Activated CD8-positive, alpha-beta T cell treated with anti-CD3 and anti-CD28 coated beads for 36 hours (primary cell): ENCODE data around the gene GHRHR. TPM values are rescaled to one million over a fixed set of nuclear protein-coding genes. Genes with fewer than 3 reads are reported as not detected.

Source experiments
- ATAC-seq: fragments of 200-7000 bp; cut with Tn5 transposase; one replicate; pipeline ENCODE4 v1.10.0; 2021; ENCODE audit warnings: mild to moderate bottlenecking, moderate library complexity
- CTCF ChIA-PET: fragments of 350-600 bp; sonication (Branson Sonifier 250); formaldehyde crosslinking; loops from one replicate; lab custom pipeline; 2021; ENCODE audit warnings: antibody characterized with exemption; lab: Charles Lee
- POLR2A ChIA-PET: fragments of 350-600 bp; sonication (Branson Sonifier 250); formaldehyde crosslinking; loops from one replicate; lab custom pipeline; 2021; ENCODE audit warnings: antibody characterized with exemption; lab: Charles Lee
- DNase-seq: peaks from one replicate; pipeline ENCODE4 v3.0.0-alpha.2; 2020
- H3K27ac Mint-ChIP-seq: one replicate; pipeline ENCODE4 v1.8.0; 2021; ENCODE audit warnings: mild to moderate bottlenecking, mixed read lengths
- H3K27me3 Mint-ChIP-seq: one replicate; pipeline ENCODE4 v1.8.0; 2021; ENCODE audit warnings: mixed read lengths
- H3K36me3 Mint-ChIP-seq: one replicate; pipeline ENCODE4 v1.8.0; 2021; ENCODE audit warnings: low read depth, mixed read lengths
- H3K4me1 Mint-ChIP-seq: one replicate; pipeline ENCODE4 v1.8.0; 2021; ENCODE audit warnings: low read depth, mixed read lengths
- H3K4me3 Mint-ChIP-seq: one replicate; pipeline ENCODE4 v1.8.0; 2021; ENCODE audit warnings: mild to moderate bottlenecking, moderate library complexity, mixed read lengths
- H3K9me3 Mint-ChIP-seq: one replicate; pipeline ENCODE4 v1.8.0; 2021; ENCODE audit warnings: mixed read lengths
- CTCF ChIP-seq: fragments of 200-600 bp; IDR thresholded peaks from one replicate; pipeline ENCODE4 v1.8.0; 2022; ENCODE audit warnings: antibody characterized with exemption, mild to moderate bottlenecking
- intact Hi-C: fragments of 100-400 bp; cut with micrococcal nuclease; formaldehyde crosslinking; loops from one replicate; pipeline ENCODE4 v1.10.0; 2022
- total RNA-seq, 2 experiments: library from RNA; stranded (reverse); gene quantifications; one replicate each; pipeline ENCODE4 v1.2.3, GENCODE V29; 2021

Gene GHRHR
- total RNA-seq, 2 experiments from 2014 or later: not detected

DNA sequence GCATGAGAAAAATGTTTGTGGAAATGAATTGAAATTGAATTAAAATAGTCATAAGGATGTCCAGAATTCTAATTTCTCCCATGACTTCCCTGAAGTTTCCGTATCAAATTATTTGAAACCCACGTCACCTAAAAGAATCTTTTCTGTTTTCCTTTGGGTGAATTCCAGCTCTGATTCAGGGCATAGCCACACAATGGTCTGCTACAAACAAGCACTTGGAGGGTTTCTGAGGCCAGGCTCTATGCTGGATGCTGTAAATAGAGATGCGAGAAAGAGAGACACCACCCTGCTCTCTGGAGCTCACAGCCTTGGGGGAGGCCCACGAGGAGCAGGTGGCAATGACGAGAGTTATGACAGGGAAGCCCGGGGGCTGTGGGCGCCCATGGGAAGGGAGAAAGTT lies 33.6 kb downstream of the GHRHR start:
- TF ChIP-seq CTCF: no peak

DNA sequence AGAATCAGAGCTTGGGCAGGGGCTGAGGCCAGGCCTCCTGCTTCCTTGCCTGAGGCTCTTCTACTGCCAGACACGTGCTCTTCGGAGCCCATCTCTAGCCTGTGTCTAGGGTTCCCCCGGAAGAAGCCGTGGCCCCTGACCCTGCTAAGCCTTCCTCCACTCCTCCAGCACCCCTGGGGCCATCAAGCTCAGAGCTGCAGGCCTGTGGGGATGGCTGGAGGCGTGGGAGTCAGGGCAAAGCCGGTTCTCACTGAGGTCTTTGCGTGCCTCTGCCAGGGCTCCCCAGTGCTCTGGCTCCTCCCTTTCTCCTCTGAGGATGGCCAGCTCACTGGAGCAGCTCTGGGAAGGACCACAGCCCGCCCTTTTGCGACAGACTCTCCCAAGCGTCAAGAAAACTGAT lies 34.4 kb downstream of the GHRHR start:
- Mint-ChIP-seq H3K27ac (no peak overlapping the region), H3K9me3 (no peaks in the 10 kb centered on the region), H3K4me3 (no peak overlapping the region), H3K27me3 (peaks cover 1% of the 10 kb centered on the region), H3K4me1 (no peaks in the 10 kb centered on the region), H3K36me3 (no peaks in the 10 kb centered on the region)
- POLR2A ChIA-PET: no interaction called here
- no peak for ATAC-seq
- intact Hi-C loops: no loop called here
- CTCF ChIA-PET: no interaction called here
- DNase-seq: no peak
- TF ChIP-seq CTCF: no peak

More for the DNA sequence above, 33.6 kb downstream of the GHRHR start:
- no peak overlapping the region for H3K4me3 Mint-ChIP-seq
- intact Hi-C loops: no loop called here
- DNase-seq (no peak), ATAC-seq (no peak)
- POLR2A ChIA-PET: no interaction called here
- H3K36me3 Mint-ChIP-seq: no peaks in the 10 kb centered on the region
- H3K27ac Mint-ChIP-seq: no peak overlapping the region
- H3K27me3 Mint-ChIP-seq: peaks cover 1% of the 10 kb centered on the region
- no peaks in the 10 kb centered on the region for H3K9me3 Mint-ChIP-seq
- CTCF ChIA-PET: interaction anchor here (1.1 kb wide), 1 partner anchor 14 kb away, joined by 4 read pairs; no protein-coding TSS in a partner anchor
- no peaks in the 10 kb centered on the region for H3K4me1 Mint-ChIP-seq

DNA sequence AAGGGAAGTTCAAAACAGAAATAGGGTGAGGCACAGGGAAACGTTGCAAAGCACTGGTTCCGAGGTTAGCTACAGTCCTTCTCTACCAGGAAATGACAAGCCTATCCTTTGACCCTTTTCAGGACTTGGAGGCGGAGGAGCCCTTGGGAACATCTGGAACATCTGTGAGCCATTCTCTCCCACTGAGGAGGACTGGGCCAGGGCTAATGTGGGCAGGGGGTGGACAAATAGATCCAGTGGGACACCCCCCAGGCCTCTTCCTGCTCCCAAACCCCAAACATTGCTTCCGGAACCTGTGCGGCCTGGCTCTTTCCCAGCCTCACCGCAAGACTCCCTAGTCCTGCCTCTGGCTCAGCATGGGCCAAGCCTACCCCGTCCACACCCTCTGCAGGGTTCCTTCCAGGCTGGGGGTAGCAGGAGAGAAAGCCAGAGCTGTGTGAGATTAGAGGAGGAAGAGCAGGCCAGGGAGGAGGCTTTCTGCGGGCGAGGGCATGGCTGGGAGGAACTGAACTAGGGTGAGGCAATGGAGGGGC lies 36.5 kb downstream of the GHRHR start:
- ChIA-PET POLR2A (no interaction called here), CTCF (no interaction called here)
- DNase-seq: no peak
- no peak for ATAC-seq
- Mint-ChIP-seq H3K36me3 (no peaks in the 10 kb centered on the region), H3K4me1 (no peaks in the 10 kb centered on the region), H3K27me3 (peaks cover 1% of the 10 kb centered on the region), H3K9me3 (no peaks in the 10 kb centered on the region), H3K27ac (no peak overlapping the region), H3K4me3 (no peak overlapping the region)
- intact Hi-C loops: no loop called here
- TF ChIP-seq CTCF: no peak

- no peaks in the 10 kb centered on the region for H3K4me1 Mint-ChIP-seq
- H3K4me3 Mint-ChIP-seq: no peak overlapping the region
- no peaks in the 10 kb centered on the region for H3K36me3 Mint-ChIP-seq
- no peak overlapping the region for H3K27ac Mint-ChIP-seq
- H3K9me3 Mint-ChIP-seq: no peaks in the 10 kb centered on the region
- POLR2A ChIA-PET: no interaction called here
- ATAC-seq (no peak), DNase-seq (no peak)
- CTCF ChIA-PET: no interaction called here
- H3K27me3 Mint-ChIP-seq: peaks cover 1% of the 10 kb centered on the region
- intact Hi-C loops: no loop called here
- TF ChIP-seq CTCF: no peak
Measured at GRCh38 chr7:31000779-31001178, 37.0 kb downstream of the GHRHR start.

- TF ChIP-seq CTCF: no peak
- no peak overlapping the region for H3K27ac Mint-ChIP-seq
- ChIA-PET CTCF (interaction anchor here (0.7 to 1.1 kb wide), 2 partner anchors 17 to 1578 kb away, joined by 3 to 4 read pairs; no protein-coding TSS in a partner anchor), POLR2A (no interaction called here)
- peaks cover 1% of the 10 kb centered on the region for H3K27me3 Mint-ChIP-seq
- H3K4me3 Mint-ChIP-seq: no peak overlapping the region
- intact Hi-C loops: no loop called here
- H3K9me3 Mint-ChIP-seq: no peaks in the 10 kb centered on the region
- ATAC-seq (no peak), DNase-seq (no peak)
- no peaks in the 10 kb centered on the region for H3K4me1 Mint-ChIP-seq
- no peaks in the 10 kb centered on the region for H3K36me3 Mint-ChIP-seq
Measured at GRCh38 chr7:31002256-31002655, 38.5 kb downstream of the GHRHR start.
